Lung (tissue), 12 donors: ENCODE data around the gene DTNB. TPM values are rescaled to one million over a fixed set of nuclear protein-coding genes. Genes with fewer than 3 reads are reported as not detected.

ENCODE experiments used
- ATAC-seq: fragments of 200-7000 bp; cut with Tn5 transposase; one replicate; pipeline ENCODE4 v1.9.1; 2020; ENCODE audit warnings: moderate number of reproducible peaks; ENCODE audit not compliant: insufficient read depth, low FRiP score
- DNase-seq, 3 donors: peaks; one replicate each; pipeline ENCODE4 v3.0.0-alpha.2; 2013 to 2017
- H3K27ac ChIP-seq, 2 donors: one replicate each; pipeline ENCODE4 v1.5.1; 2013; ENCODE audit warnings: mild to moderate bottlenecking in 2 of 2, moderate library complexity in 2 of 2, control low read depth in 1 of 2, inconsistent platforms in 1 of 2, low read depth in 1 of 2, low read length in 1 of 2
- H3K27me3 ChIP-seq, 3 donors: one replicate each; pipeline ENCODE4 v1.5.1; 2013; ENCODE audit warnings: low read length in 2 of 3; ENCODE audit not compliant: control insufficient read depth in 3 of 3, insufficient read depth in 3 of 3
- H3K36me3 ChIP-seq, 4 donors: one replicate each; pipeline ENCODE4 v1.5.1; 2013; ENCODE audit warnings: low read length in 4 of 4, mild to moderate bottlenecking in 1 of 4, moderate library complexity in 1 of 4; ENCODE audit not compliant: control insufficient read depth in 4 of 4, insufficient read depth in 4 of 4
- H3K4me1 ChIP-seq, 5 donors: one replicate each; pipeline ENCODE4 v1.5.1; 2013; ENCODE audit warnings: low read length in 5 of 5, mild to moderate bottlenecking in 2 of 5, moderate library complexity in 1 of 5; ENCODE audit not compliant: control insufficient read depth in 5 of 5, insufficient read depth in 5 of 5
- H3K4me3 ChIP-seq: one replicate; pipeline ENCODE4 v1.5.1; 2013; ENCODE audit warnings: mild to moderate bottlenecking, control low read depth, moderate library complexity
- H3K9ac ChIP-seq, 2 donors: one replicate each; pipeline ENCODE4 v1.5.1; 2013; ENCODE audit warnings: low read length in 2 of 2, control low read depth in 1 of 2; ENCODE audit not compliant: insufficient read depth in 1 of 2
- H3K9me3 ChIP-seq, 4 donors: one replicate each; pipeline ENCODE4 v1.5.1; 2013; ENCODE audit warnings: low read length in 3 of 4, mild to moderate bottlenecking in 1 of 4, moderate library complexity in 1 of 4; ENCODE audit not compliant: control insufficient read depth in 4 of 4, insufficient read depth in 3 of 4
- WGBS, 2 donors: extraction: QIAGEN DNeasy Blood & Tissue Kit; methylation state at CpG; one replicate each; pipeline ENCODE4 v1.1.7; 2013; 5-methylcytosine and 5-hydroxymethylcytosine counted together
- polyA plus RNA-seq, 2 donors: library from polyadenylated mRNA; stranded (reverse); fragments of 200-250 nt; gene quantifications; one replicate each; pipeline ENCODE4 v1.2.1, GENCODE V29; 2013
- total RNA-seq, 2 donors: library from RNA; depleted of rRNA in 1 of 2; stranded (reverse); fragments of >200 nt in 1 of 2; gene quantifications; one replicate each; pipeline ENCODE4 v1.2.1, GENCODE V29; 2014 to 2021
- TF ChIP-seq, protein P1 (sequence below): IDR thresholded peaks from 2 replicates; pipeline ENCODE4 v1.5.1; 2012; ENCODE audit warnings: mild to moderate bottlenecking; ENCODE audit errors: control extremely low read depth, extremely low read depth
- donor health status: control.
- donor health status: control.
- donor health status: Bipolar disorder and iron deficiency.
- donor health status: healthy.
- donor health status: DM: yes; HTN: yes; CAD: no.

The DTNB gene
- total and polyA plus RNA-seq, 4 donors: 10.1 to 35.2 (median 20.4) TPM

DNA sequence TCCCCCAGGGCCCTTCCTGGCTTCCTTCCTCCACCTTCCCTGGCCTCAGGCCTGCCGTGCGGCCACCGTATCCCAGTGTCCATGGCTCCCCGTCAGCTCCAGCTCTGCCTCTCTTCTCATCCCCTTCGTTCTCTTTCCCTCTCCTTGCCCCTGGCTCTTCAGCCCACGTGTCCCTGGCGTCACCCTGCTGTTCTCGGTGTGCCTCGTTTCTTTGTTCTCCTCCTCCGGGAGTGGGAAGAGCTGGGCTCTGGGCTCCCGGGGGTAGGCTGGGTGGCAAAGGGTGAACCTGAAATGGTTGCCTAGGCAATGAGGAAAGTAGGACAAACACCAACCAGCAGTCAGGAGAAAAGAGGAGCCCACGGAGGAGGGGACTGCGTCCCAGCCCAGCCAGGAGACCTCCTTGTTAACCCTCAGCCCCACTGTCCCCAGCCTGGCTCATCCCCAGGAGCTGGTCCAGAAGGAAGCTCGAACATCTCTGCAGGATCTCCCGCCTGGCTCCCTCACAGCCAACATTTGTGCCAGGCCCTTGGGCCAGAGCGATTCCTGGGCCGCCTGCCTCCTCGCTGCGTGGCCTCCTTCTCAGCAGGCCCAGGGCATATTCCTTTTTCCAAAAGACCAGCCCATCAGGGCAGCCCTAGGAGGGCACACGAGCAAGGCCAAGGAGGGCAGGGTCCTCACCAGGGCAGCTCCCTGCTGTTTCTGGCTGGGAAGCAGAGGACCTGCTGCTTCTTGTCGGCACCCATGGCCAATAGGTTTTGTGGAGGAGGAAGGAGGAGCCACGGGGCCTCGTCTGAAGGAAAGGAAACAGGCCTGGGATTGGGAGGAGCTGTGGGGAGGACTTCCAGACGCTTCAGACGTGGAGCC lies 300.7 kb downstream of the DTNB start:
- TF ChIP-seq, protein P1, sequence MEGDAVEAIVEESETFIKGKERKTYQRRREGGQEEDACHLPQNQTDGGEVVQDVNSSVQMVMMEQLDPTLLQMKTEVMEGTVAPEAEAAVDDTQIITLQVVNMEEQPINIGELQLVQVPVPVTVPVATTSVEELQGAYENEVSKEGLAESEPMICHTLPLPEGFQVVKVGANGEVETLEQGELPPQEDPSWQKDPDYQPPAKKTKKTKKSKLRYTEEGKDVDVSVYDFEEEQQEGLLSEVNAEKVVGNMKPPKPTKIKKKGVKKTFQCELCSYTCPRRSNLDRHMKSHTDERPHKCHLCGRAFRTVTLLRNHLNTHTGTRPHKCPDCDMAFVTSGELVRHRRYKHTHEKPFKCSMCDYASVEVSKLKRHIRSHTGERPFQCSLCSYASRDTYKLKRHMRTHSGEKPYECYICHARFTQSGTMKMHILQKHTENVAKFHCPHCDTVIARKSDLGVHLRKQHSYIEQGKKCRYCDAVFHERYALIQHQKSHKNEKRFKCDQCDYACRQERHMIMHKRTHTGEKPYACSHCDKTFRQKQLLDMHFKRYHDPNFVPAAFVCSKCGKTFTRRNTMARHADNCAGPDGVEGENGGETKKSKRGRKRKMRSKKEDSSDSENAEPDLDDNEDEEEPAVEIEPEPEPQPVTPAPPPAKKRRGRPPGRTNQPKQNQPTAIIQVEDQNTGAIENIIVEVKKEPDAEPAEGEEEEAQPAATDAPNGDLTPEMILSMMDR: no peak
- DNase-seq: peak in 2 of 3 donors; percentile 26 to 49
- Histone ChIP-seq H3K36me3 (no peaks in the 10 kb centered on the region), H3K27me3 (no peaks in the 10 kb centered on the region), H3K4me3 (no peak overlapping the region), H3K4me1 (peaks cover 0 to 21% (median 8%) of the 10 kb centered on the region in 5 donors), H3K9ac (no peak overlapping the region), H3K27ac (no peak overlapping the region), H3K9me3 (no peaks in the 10 kb centered on the region)
- ATAC-seq: no peak
- WGBS, 2 donors: 86 to 89% methylated on average over 25 of the region's 25 CpGs

DNA sequence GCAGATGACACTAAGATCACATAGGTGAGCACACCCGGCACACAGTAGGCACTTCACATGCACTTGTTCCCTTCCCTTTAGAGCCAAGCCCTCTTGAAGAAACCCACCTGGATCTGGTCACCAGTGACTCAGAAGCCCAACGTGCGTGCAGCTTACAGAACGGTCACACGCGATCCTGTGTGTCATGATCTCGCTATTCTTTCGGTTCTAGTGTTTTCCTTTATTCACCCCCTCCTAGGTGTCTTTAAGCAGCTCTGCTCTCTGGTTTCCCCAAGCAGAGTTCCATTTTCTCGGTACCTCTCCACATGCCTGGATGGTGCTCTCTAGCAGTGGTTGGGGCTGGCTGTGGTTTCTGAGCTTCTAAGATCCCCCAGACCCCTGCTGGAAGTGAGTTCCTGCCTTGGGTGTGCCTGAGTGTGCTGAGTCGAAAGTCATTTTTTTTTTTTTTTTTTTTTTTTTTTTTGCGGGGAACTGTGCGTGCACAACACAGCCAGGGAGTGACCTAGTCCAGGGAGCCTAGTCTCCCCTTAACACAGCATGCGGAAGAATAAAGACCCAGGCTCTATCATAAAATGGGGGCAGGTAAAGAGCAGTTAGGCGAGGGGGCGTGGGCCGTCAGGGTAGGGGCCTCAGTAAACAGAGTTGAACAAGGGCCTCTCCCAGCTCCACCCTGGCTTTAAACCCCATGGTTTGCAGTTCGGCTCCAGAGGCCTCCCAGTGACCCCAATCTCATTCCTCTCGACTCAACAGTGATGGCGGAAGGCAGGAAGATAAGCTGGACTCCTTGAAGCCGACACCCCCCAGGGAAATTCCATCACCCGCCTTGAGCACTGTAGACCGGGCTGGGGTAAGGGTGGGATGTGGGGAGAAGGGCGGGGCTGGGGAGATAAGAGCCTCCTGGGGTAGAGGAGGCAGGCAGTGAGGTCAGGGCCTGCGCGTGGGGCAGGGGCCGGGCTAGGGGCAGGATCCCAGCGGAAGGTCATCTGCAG lies 301.8 kb downstream of the DTNB start:
- WGBS, 2 donors: 82 to 89% methylated on average over 27 of the region's 27 CpGs
- ATAC-seq: no peak
- H3K9ac ChIP-seq: no peak overlapping the region

DNA sequence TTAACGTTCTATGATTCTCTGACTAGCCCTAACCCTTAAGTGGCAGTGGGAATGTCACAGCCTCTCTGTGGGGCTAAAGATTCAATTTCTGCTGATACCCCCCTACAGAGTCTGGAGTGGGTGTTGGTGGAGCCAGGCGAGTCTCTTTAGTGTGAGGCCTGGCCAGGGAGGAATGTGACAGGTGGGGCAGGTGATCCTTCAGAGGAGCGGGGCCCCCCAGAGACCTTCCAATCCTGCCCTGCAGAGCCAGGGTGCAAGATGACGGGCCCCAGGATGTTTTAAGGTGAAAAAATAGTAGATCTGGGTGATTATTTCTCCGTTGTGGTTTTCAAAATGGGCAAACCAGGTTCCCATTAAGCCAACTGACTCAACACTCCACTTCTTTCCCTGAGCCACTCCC lies 303.5 kb downstream of the DTNB start:
- no peaks in the 10 kb centered on the region for H3K36me3 ChIP-seq
- H3K27me3 ChIP-seq: no peaks in the 10 kb centered on the region
- H3K4me3 ChIP-seq: no peak overlapping the region
- H3K9ac ChIP-seq: no peak overlapping the region
- no peak overlapping the region for H3K27ac ChIP-seq
- 73 to 86% methylated on average over 5 of the region's 5 CpGs for WGBS, 2 donors
- no peaks in the 10 kb centered on the region for H3K9me3 ChIP-seq
- TF ChIP-seq, protein P1: no peak
- H3K4me1 ChIP-seq: peaks cover 0 to 4% (median 0%) of the 10 kb centered on the region in 5 donors
- no peak for ATAC-seq
- no peak for DNase-seq

More for the DNA sequence above, 301.8 kb downstream of the DTNB start:
- TF ChIP-seq, protein P1: no peak
- Histone ChIP-seq H3K27me3 (no peaks in the 10 kb centered on the region), H3K4me1 (peaks cover 0 to 12% (median 1%) of the 10 kb centered on the region in 5 donors), H3K9me3 (no peaks in the 10 kb centered on the region), H3K36me3 (no peaks in the 10 kb centered on the region), H3K27ac (no peak overlapping the region), H3K4me3 (no peak overlapping the region)
- peak; percentile 53 to 77 (median 76) for DNase-seq
